OCI-LY3 (cell line): ENCODE data around the gene LASP1NB.
A peak's percentile ranks its signal among the peaks of the same experiment; 100 is the strongest.

Source experiments
- H2AFZ ChIP-seq: fragments of 200-600, 300-600 bp; shearing (Covaris generic); 2 replicates; pipeline ENCODE4 v1.6.0; 2014; ENCODE audit warnings: antibody characterized with exemption, low read depth, low read length
- H3K27ac ChIP-seq: fragments of 200-600, 300-600 bp; sonication (generic); 2 replicates; pipeline ENCODE4 v1.5.1; 2014; ENCODE audit warnings: mild to moderate bottlenecking, low read length, moderate library complexity, mixed read lengths
- H3K27me3 ChIP-seq: fragments of 200-600, 300-600 bp; sonication (generic); 2 replicates; pipeline ENCODE4 v1.6.1; 2014; ENCODE audit warnings: low read depth, low read length, mixed read lengths
- H3K36me3 ChIP-seq: fragments of 200-600, 300-600 bp; sonication (generic); replicated peaks from 2 replicates; pipeline ENCODE3; 2014; ENCODE audit warnings: low read depth, low read length, mixed read lengths
- H3K4me1 ChIP-seq: fragments of 300-600, 200-600 bp; sonication (generic); 2 replicates; pipeline ENCODE4 v1.6.1; 2014; ENCODE audit warnings: low read length, mixed read lengths
- H3K4me2 ChIP-seq: fragments of 200-600, 300-600 bp; sonication (generic); 2 replicates; pipeline ENCODE4 v1.6.1; 2014; ENCODE audit warnings: low read length, mixed read lengths
- H3K4me3 ChIP-seq: fragments of 300-600, 200-600 bp; sonication (generic); 2 replicates; pipeline ENCODE4 v1.5.1; 2014; ENCODE audit warnings: antibody characterized with exemption, mild to moderate bottlenecking, low read length, moderate library complexity
- H3K79me2 ChIP-seq: fragments of 300-600, 200-600 bp; shearing (Covaris generic); 2 replicates; pipeline ENCODE4 v1.6.1; 2014; ENCODE audit warnings: mild to moderate bottlenecking, low read length, mixed read lengths
- H3K9ac ChIP-seq: fragments of 300-600, 200-600 bp; shearing (Covaris generic); 2 replicates; pipeline ENCODE4 v1.6.0; 2014; ENCODE audit warnings: mild to moderate bottlenecking, low read length, moderate library complexity
- H3K9me3 ChIP-seq: fragments of 200-600, 300-600 bp; shearing (Covaris generic); 2 replicates; pipeline ENCODE4 v1.6.1; 2014; ENCODE audit warnings: low read length, mixed read lengths; ENCODE audit not compliant: insufficient read depth
- H4K20me1 ChIP-seq: fragments of 200-600, 300-600 bp; sonication (generic); 2 replicates; pipeline ENCODE4 v1.6.1; 2016; ENCODE audit warnings: low read length, mixed read lengths; ENCODE audit not compliant: insufficient read depth
- EZH2phosphoT487 ChIP-seq: fragments of 200-600 bp; shearing (Covaris generic); IDR thresholded peaks from 2 replicates; pipeline ENCODE4 v1.6.1; 2018; ENCODE audit warnings: antibody characterized with exemption, mixed run types, low read depth
- TF ChIP-seq, protein P1 (sequence below): fragments of 200-600, 300-600 bp; sonication (generic); IDR thresholded peaks from 2 replicates; pipeline ENCODE4 v1.5.1; 2014; ENCODE audit warnings: antibody characterized with exemption, low read length, low read depth

The LASP1NB gene

DNA sequence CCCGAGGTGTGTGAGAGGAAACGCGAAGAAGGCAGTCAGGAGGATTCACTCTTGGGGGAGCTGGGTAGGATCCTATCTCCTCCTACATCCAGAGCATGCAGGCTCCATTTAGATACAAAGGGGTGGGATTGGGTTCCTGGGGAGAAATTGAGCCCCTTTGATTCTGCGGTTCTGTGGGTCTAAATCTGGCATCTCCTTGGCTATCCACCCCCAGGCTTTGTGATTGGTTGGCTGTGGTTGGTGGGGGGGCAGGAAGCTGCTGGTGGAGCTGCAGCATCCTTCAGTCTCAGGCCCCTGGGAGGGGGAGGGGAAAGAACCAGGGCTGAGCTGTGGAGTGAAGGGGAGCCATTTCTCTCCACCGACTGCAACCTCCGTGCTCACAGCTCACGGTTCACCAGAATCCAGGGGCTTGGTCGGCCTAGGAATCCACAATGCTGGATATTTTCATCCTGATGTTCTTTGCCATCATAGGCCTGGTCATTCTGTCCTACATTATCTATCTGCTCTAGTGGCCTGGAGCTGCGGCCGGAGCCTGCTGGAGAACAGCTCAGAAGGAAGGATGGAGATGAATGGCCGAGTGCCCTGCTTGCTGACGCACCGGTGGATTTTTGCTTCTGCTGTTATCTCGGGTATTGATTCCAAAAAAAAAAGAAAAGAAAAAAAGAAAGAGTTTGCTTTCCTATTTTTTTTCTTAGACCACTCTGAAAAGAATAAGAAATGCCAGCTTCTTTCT, at the start of gene LASP1NB:
TSS of gene LASP1NB (plus strand) at position 352 of the 733 bp plus-strand sequence.
- Histone ChIP-seq H4K20me1 (no peaks in the 10 kb centered on the region), H3K4me3 (no peak within 1 kb of the TSS), H3K9me3 (no peaks in the 10 kb centered on the region), H3K9ac (no peak within 1 kb of the TSS), H3K4me1 (peaks cover 8% of the 10 kb centered on the region), H3K27me3 (no peaks in the 10 kb centered on the region), H2AFZ (no peak within 1 kb of the TSS), H3K27ac (no peak within 1 kb of the TSS), H3K4me2 (no peak within 1 kb of the TSS), H3K36me3 (no peaks in the 10 kb centered on the region), H3K79me2 (no peaks in the 10 kb centered on the region)
- TF ChIP-seq, protein P1, sequence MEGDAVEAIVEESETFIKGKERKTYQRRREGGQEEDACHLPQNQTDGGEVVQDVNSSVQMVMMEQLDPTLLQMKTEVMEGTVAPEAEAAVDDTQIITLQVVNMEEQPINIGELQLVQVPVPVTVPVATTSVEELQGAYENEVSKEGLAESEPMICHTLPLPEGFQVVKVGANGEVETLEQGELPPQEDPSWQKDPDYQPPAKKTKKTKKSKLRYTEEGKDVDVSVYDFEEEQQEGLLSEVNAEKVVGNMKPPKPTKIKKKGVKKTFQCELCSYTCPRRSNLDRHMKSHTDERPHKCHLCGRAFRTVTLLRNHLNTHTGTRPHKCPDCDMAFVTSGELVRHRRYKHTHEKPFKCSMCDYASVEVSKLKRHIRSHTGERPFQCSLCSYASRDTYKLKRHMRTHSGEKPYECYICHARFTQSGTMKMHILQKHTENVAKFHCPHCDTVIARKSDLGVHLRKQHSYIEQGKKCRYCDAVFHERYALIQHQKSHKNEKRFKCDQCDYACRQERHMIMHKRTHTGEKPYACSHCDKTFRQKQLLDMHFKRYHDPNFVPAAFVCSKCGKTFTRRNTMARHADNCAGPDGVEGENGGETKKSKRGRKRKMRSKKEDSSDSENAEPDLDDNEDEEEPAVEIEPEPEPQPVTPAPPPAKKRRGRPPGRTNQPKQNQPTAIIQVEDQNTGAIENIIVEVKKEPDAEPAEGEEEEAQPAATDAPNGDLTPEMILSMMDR, result no peak
- no peak for TF ChIP-seq EZH2phosphoT487

DNA sequence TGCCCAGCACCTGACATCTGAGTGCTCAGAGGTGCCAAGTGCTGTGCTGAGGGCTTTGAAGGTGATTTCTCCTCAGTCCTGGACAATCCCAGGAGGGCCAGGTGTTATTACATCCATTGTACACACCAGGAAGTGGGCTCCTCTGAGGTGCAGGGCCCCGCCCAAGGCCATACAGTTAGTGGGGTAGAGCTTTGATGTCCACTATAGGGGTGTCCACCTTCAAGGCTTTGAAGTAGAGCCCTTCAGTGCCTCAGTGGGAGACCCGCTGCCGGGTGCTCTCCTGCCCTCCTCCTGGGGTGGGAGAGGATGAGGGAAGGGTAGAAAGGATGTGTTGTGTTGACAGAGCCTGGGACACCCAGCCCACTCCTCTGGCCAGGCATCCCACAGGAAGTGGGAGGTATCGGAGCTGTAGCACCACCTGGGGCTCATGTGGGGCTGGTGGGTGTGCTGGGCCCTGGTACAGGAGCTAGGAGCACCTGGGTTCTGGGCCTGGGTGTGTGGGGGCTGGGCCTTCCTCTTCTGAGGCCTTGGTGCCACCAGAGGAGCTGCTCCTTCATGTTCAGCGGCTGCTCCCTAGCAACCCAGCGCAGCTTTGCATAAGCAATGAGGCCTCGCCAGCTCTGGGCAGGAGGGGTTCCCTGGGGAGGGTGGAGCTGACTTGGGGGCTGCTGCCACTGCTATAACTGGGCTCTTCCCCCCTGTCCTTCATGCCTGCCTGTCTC, 48.1 kb upstream of the LASP1NB start:
- Histone ChIP-seq H3K79me2 (peaks cover 48% of the 10 kb centered on the region), H4K20me1 (peaks cover 68% of the 10 kb centered on the region), H3K9ac (no peak overlapping the region), H3K27me3 (no peaks in the 10 kb centered on the region), H3K9me3 (no peaks in the 10 kb centered on the region), H3K36me3 (peaks cover 33% of the 10 kb centered on the region), H3K4me2 (peak overlapping the region; percentile 48), H3K4me3 (peak overlapping the region; percentile 34; the same call in 1 of the 2 replicates), H3K27ac (no peak overlapping the region), H3K4me1 (peaks cover 16% of the 10 kb centered on the region), H2AFZ (no peak overlapping the region)
- TF ChIP-seq, protein P1, result no peak
- no peak for TF ChIP-seq EZH2phosphoT487

- Histone ChIP-seq H3K4me3 (no peak overlapping the region), H3K27ac (no peak overlapping the region), H3K4me1 (peaks cover 20% of the 10 kb centered on the region), H3K27me3 (no peaks in the 10 kb centered on the region), H3K36me3 (peaks cover 43% of the 10 kb centered on the region), H3K79me2 (peaks cover 21% of the 10 kb centered on the region), H4K20me1 (peaks cover 63% of the 10 kb centered on the region), H3K9ac (no peak overlapping the region), H3K9me3 (no peaks in the 10 kb centered on the region), H2AFZ (no peak overlapping the region), H3K4me2 (no peak overlapping the region)
- no peak for TF ChIP-seq EZH2phosphoT487
- TF ChIP-seq, protein P1, result no peak
Measured at GRCh38 chr17:38879878-38880665, 45.3 kb upstream of the LASP1NB start.
